Endothelial cell of umbilical vein (primary cell): ENCODE results near the gene PRDM1. TPM values are rescaled to one million over a fixed set of nuclear protein-coding genes. Genes with fewer than 3 reads are reported as not detected.

Experiments
- BruUV-seq: library from RNA; stranded (reverse); fragments of 400-500 nt; replicated peaks from 2 replicates; lab custom pipeline; 2021; lab: Mats Ljungman, UMichigan
- CTCF ChIA-PET: fragments of 300-600, 350-600 bp; sonication (Branson Sonifier 250); formaldehyde crosslinking; loops from one replicate; lab custom pipeline; 2021; ENCODE audit warnings: antibody characterized with exemption, inconsistent platforms; lab: Charles Lee
- POLR2A ChIA-PET: fragments of 300-600, 350-600 bp; sonication (Branson Sonifier 250); formaldehyde crosslinking; loops from one replicate; lab custom pipeline; 2021; ENCODE audit warnings: antibody characterized with exemption, inconsistent platforms; lab: Charles Lee
- DNase-seq: peaks from one replicate; pipeline ENCODE4 v3.0.0-alpha.2; 2011; ENCODE audit warnings: low read depth, low spot score
- FAIRE-seq: peaks from 2 replicates; lab custom pipeline; 2011; peaks lifted over from hg19 to GRCh38; lab: Jason Lieb, UNC
- H2AFZ ChIP-seq: 2 replicates; pipeline ENCODE4 v1.6.0; 2012; ENCODE audit warnings: low read depth, low read length, control low read depth, inconsistent platforms
- H3K27ac ChIP-seq: 2 replicates; pipeline ENCODE4 v1.5.1; 2011; ENCODE audit warnings: low read depth, mild to moderate bottlenecking, control low read depth, low read length, moderate library complexity; ENCODE audit not compliant: insufficient read depth
- H3K27me3 ChIP-seq, 2 experiments: 2 replicates each; pipeline versions ENCODE4 v1.6.0 to v1.6.1; 2011; ENCODE audit warnings: low read length in 2 of 2, mixed read lengths in 1 of 2; ENCODE audit not compliant: control insufficient read depth in 2 of 2, insufficient read depth in 2 of 2
- H3K36me3 ChIP-seq, 2 experiments: 2 replicates in 1 of 2; 3 replicates in 1 of 2; pipeline ENCODE4 v1.5.1; 2011; ENCODE audit warnings: low read length in 2 of 2, mild to moderate bottlenecking in 1 of 2, moderate library complexity in 1 of 2; ENCODE audit not compliant: control insufficient read depth in 2 of 2, insufficient read depth in 2 of 2; ENCODE audit errors: extremely low read depth in 1 of 2
- H3K4me1 ChIP-seq: 3 replicates; pipeline ENCODE4 v1.5.1; 2011; ENCODE audit warnings: mild to moderate bottlenecking, low read length; ENCODE audit not compliant: control insufficient read depth, insufficient read depth; ENCODE audit errors: extremely low read depth
- H3K4me2 ChIP-seq: 2 replicates; pipeline ENCODE4 v1.6.1; 2011; ENCODE audit warnings: low read length, control low read depth, mixed read lengths; ENCODE audit not compliant: insufficient read depth
- H3K4me3 ChIP-seq, 3 experiments: fragments of 200-600 bp in 1 of 3; sonication (generic), shearing (Covaris generic) in 1 of 3; replicated peaks in 1 of 3; 2 replicates each; pipeline ENCODE4 v1.5.1; 2011 to 2016; ENCODE audit warnings: control low read depth in 3 of 3, low read length in 3 of 3, mild to moderate bottlenecking in 2 of 3, inconsistent platforms in 1 of 3, low read depth in 1 of 3, moderate library complexity in 1 of 3; ENCODE audit not compliant: insufficient read depth in 1 of 3
- H3K79me2 ChIP-seq: 2 replicates; pipeline ENCODE4 v1.6.0; 2012; ENCODE audit warnings: low read length, inconsistent platforms; ENCODE audit not compliant: control insufficient read depth, insufficient read depth
- H3K9ac ChIP-seq: replicated peaks from 2 replicates; pipeline ENCODE3; 2011; ENCODE audit warnings: low read length, control low read depth; ENCODE audit not compliant: insufficient read depth; ENCODE audit errors: extremely low read depth
- H3K9me1 ChIP-seq: replicated peaks from 3 replicates; pipeline ENCODE4 v1.6.0; 2011; ENCODE audit warnings: mild to moderate bottlenecking, low read length; ENCODE audit not compliant: control insufficient read depth, insufficient read depth; ENCODE audit errors: extremely low read depth
- H3K9me3 ChIP-seq: replicated peaks from 2 replicates; pipeline ENCODE4 v1.5.1; 2012; ENCODE audit warnings: low read length, inconsistent platforms; ENCODE audit not compliant: control insufficient read depth, insufficient read depth
- H4K20me1 ChIP-seq: replicated peaks from 2 replicates; pipeline ENCODE3; 2011; ENCODE audit warnings: mild to moderate bottlenecking, low read length; ENCODE audit not compliant: control insufficient read depth, insufficient read depth; ENCODE audit errors: extremely low read depth
- CTCF ChIP-seq, 2 donors: IDR thresholded peaks; 1 replicate in 1 of 2; 2 replicates in 1 of 2; pipeline ENCODE4 v1.5.1; 2011; ENCODE audit warnings: low read length in 2 of 2, mild to moderate bottlenecking in 2 of 2, moderate library complexity in 2 of 2, control low read depth in 1 of 2, inconsistent platforms in 1 of 2, low read depth in 1 of 2; ENCODE audit not compliant: insufficient read depth in 1 of 2; ENCODE audit errors: extremely low read depth in 1 of 2
- FOS ChIP-seq: IDR thresholded peaks from 2 replicates; pipeline ENCODE4 v1.6.1; 2011; ENCODE audit warnings: mild to moderate bottlenecking, low read length, moderate library complexity, borderline replicate concordance; ENCODE audit not compliant: insufficient read depth
- GATA2 ChIP-seq: IDR thresholded peaks from 2 replicates; pipeline ENCODE4 v1.7.0; 2011; ENCODE audit warnings: low read depth, mild to moderate bottlenecking, moderate library complexity, mixed read lengths, low read length; ENCODE audit not compliant: insufficient read length, insufficient read depth
- JUN ChIP-seq: IDR thresholded peaks from 2 replicates; pipeline ENCODE4 v1.6.1; 2011; ENCODE audit warnings: borderline replicate concordance, low read depth; ENCODE audit not compliant: insufficient read length, insufficient read depth
- MAX ChIP-seq: IDR thresholded peaks from 2 replicates; pipeline ENCODE4 v1.6.1; 2011; ENCODE audit not compliant: insufficient read depth, insufficient read length
- MYC ChIP-seq: IDR thresholded peaks from one replicate; pipeline ENCODE4 v1.6.1; 2011; ENCODE audit warnings: mild to moderate bottlenecking, low read depth, low read length
- POLR2A ChIP-seq: IDR thresholded peaks from 2 replicates; pipeline ENCODE4 v1.6.1; 2012; ENCODE audit warnings: low read depth, mild to moderate bottlenecking, control low read depth, low read length
- POLR2AphosphoS5 ChIP-seq: IDR thresholded peaks from 2 replicates; pipeline ENCODE4 v1.6.1; 2012; ENCODE audit warnings: low read depth, mild to moderate bottlenecking, control low read depth, low read length, moderate library complexity; ENCODE audit not compliant: insufficient read depth
- dilution Hi-C: fragments of 300-500 bp; cut with MboI; formaldehyde crosslinking; loops from one replicate; pipeline ENCODE4 v1.15.0; 2019; ENCODE audit warnings: low sequenced_read_pairs; ENCODE audit not compliant: extremely low pct_ligation_motif_present
- intact Hi-C: fragments of 100-400 bp; cut with micrococcal nuclease; formaldehyde crosslinking; loops from one replicate; pipeline ENCODE4 v1.10.0; 2022
- polyA plus RNA-seq, 4 experiments: library from polyadenylated mRNA; depleted of rRNA in 3 of 4; stranded (reverse) in 3 of 4; unstranded in 1 of 4; fragments of >200 nt; gene quantifications; 2 replicates each; pipeline versions ENCODE4 v1.2.1 to v1.2.3, GENCODE V29; 2011 to 2012; ENCODE audit warnings: missing spikeins in 1 of 4
- total RNA-seq: library from RNA; stranded (reverse); gene quantifications from 2 replicates; pipeline ENCODE4 v1.2.3, GENCODE V29; 2021

PRDM1 gene
- total and polyA plus RNA-seq, 2 donors (not counting 3 experiments of a cell fraction or from before 2014, with no cell fraction given) = 0.36 to 2.7 TPM

- intact Hi-C loops (loop anchor here (5.0 kb wide), 1 partner anchor 224 kb away; no protein-coding TSS in a partner anchor), dilution Hi-C loops (no loop called here)
- Histone ChIP-seq H3K36me3 (no peaks in the 10 kb centered on the region), H3K4me3 (no peak overlapping the region), H3K4me1 (peaks cover 17% of the 10 kb centered on the region), H2AFZ (no peak overlapping the region), H3K27ac (no peak overlapping the region), H3K4me2 (no peak overlapping the region), H3K79me2 (no peaks in the 10 kb centered on the region), H4K20me1 (no peaks in the 10 kb centered on the region), H3K9me3 (no peaks in the 10 kb centered on the region), H3K9me1 (no peaks in the 10 kb centered on the region), H3K9ac (no peak overlapping the region), H3K27me3 (peaks cover 7 to 10% of the 10 kb centered on the region in 2 experiments)
- TF ChIP-seq CTCF (IDR thresholded peaks at IDR 0.05; ENCODE audit: extremely low read depth in 1 of 2, insufficient read depth in 1 of 2, low read depth in 1 of 2, low read length in 2 of 2) (no peak), GATA2 (no peak)
- BruUV-seq = no TSS peak
- FAIRE-seq = no peak
- POLR2A ChIA-PET = no interaction called here
- DNase-seq = no peak
- CTCF ChIA-PET = interaction anchor here (1.0 kb wide), 1 partner anchor 11 kb away, joined by 3 read pairs; no protein-coding TSS in a partner anchor
These were observed 15.3 kb downstream of the PRDM1 start for GRCh38 chr6:106101466-106101865.

GRCh38 chr6:106102034-106102433 lies 15.9 kb downstream of the PRDM1 start:
- Histone ChIP-seq H3K4me3 (no peak overlapping the region), H3K9ac (no peak overlapping the region), H3K4me1 (peaks cover 17% of the 10 kb centered on the region), H2AFZ (no peak overlapping the region), H3K9me3 (no peaks in the 10 kb centered on the region), H3K79me2 (no peaks in the 10 kb centered on the region), H3K9me1 (no peaks in the 10 kb centered on the region), H3K27ac (no peak overlapping the region), H3K36me3 (no peaks in the 10 kb centered on the region), H4K20me1 (no peaks in the 10 kb centered on the region), H3K27me3 (peaks cover 6 to 10% of the 10 kb centered on the region in 2 experiments), H3K4me2 (no peak overlapping the region)
- FAIRE-seq = no peak
- no peak for DNase-seq
- dilution Hi-C loops (no loop called here), intact Hi-C loops (loop anchor here (5.0 kb wide), 1 partner anchor 225 kb away; no protein-coding TSS in a partner anchor)
- no TSS peak for BruUV-seq
- TF ChIP-seq CTCF (IDR thresholded peaks at IDR 0.05; ENCODE audit: extremely low read depth in 1 of 2, insufficient read depth in 1 of 2, low read depth in 1 of 2, low read length in 2 of 2) (no peak), JUN (no peak), POLR2A (no peak), POLR2AphosphoS5 (no peak), MAX (no peak), GATA2 (no peak), FOS (no peak), MYC (no peak)
- POLR2A ChIA-PET = no interaction called here
- CTCF ChIA-PET = no interaction called here
